Measurements from ENCODE around the gene ADGRB3.

ADGRB3 gene

GRCh38 chr6:68709882-68710281 is 74.8 kb downstream of the ADGRB3 start:
- DNase-seq, result no peak

- no peak for DNase-seq
These were observed 75.4 kb downstream of the ADGRB3 start for GRCh38 chr6:68710496-68710895.

GRCh38 chr6:68710916-68711315 is 75.8 kb downstream of the ADGRB3 start:
- DNase-seq, result no peak

- DNase-seq, result no peak
These were observed 76.4 kb downstream of the ADGRB3 start for GRCh38 chr6:68711386-68712000.

- no peak for DNase-seq
These were observed 81.5 kb downstream of the ADGRB3 start for GRCh38 chr6:68716620-68717019.

GRCh38 chr6:68718385-68719073 is 83.4 kb downstream of the ADGRB3 start:
- no peak for DNase-seq

- DNase-seq, result no peak
These were observed 84.7 kb downstream of the ADGRB3 start for GRCh38 chr6:68719761-68720160.

- DNase-seq, result no peak
These were observed 87.9 kb downstream of the ADGRB3 start for GRCh38 chr6:68722891-68723527.

GRCh38 chr6:68724060-68724459 is 89.0 kb downstream of the ADGRB3 start:
- no peak for DNase-seq

GRCh38 chr6:68726337-68726736 is 91.3 kb downstream of the ADGRB3 start:
- DNase-seq, result no peak

- no peak for DNase-seq
These were observed 91.9 kb downstream of the ADGRB3 start for GRCh38 chr6:68726992-68727391.

GRCh38 chr6:68727699-68728098 is 92.6 kb downstream of the ADGRB3 start:
- DNase-seq, result no peak

- no peak for DNase-seq
These were observed 93.3 kb downstream of the ADGRB3 start for GRCh38 chr6:68728159-68728979.

GRCh38 chr6:68729377-68729903 is 94.4 kb downstream of the ADGRB3 start:
- DNase-seq, result no peak

GRCh38 chr6:68730291-68731054 is 95.4 kb downstream of the ADGRB3 start:
- no peak for DNase-seq

- no peak for DNase-seq
These were observed 97.3 kb downstream of the ADGRB3 start for GRCh38 chr6:68732423-68732822.

- no peak for DNase-seq
These were observed 100.8 kb downstream of the ADGRB3 start for GRCh38 chr6:68735866-68736265.

GRCh38 chr6:68737061-68737460 is 102.0 kb downstream of the ADGRB3 start:
- DNase-seq, result no peak

- DNase-seq, result no peak
These were observed 103.0 kb downstream of the ADGRB3 start for GRCh38 chr6:68738039-68738438.

- no peak for DNase-seq
These were observed 105.9 kb downstream of the ADGRB3 start for GRCh38 chr6:68740828-68741500.

- DNase-seq, result no peak
These were observed 106.7 kb downstream of the ADGRB3 start for GRCh38 chr6:68741501-68742386.
